Measurements from ENCODE around the gene KDM4B. TPM values are rescaled to one million over a fixed set of nuclear protein-coding genes. Genes with fewer than 3 reads are reported as not detected.

The KDM4B gene
- total and polyA plus RNA-seq, 9 of the 15 experiments (the other 6 are each of a cell fraction or from before 2014, with no cell fraction given): 0.21 to 29.9 (median 7.3) TPM

DNA sequence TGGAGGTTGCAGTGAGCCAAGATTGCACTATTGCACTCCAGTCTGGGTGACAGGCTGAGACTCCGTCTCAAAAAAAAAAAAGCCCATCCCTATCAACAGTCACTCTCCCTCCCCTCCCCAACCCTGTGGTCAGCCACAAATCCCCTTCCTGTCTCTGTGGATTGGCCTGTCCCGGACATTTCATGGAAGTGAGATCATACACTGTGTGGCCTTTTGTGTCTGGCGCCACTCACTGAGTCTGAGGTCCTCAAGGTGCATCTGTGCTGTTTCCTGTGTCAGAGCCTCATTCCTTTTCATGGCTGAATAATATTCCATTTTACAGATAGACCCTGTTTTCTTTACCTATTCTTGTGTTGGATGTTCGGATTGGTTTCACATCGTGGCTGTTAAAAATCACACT, 222.2 kb downstream of the KDM4B start (continued):
- no peak for TF ChIP-seq POLR2AphosphoS2 (IDR thresholded peaks at IDR 0.05; ENCODE audit: low read length)
- TF ChIP-seq ZNF445 (CRISPR knock-in tag; IDR thresholded peaks at IDR 0.05; ENCODE audit: low read depth): no peak
- TF ChIP-seq NEUROD1 (IDR thresholded peaks at IDR 0.05; ENCODE audit: borderline replicate concordance, low read depth, low read length, partially characterized antibody): no peak
- no peak for TF ChIP-seq CCNT2 (IDR thresholded peaks at IDR 0.05; ENCODE audit: borderline replicate concordance, extremely low read depth, insufficient read length, low read depth, low read length)
- TF ChIP-seq ZNF134 (CRISPR knock-in tag; conservative IDR thresholded peaks at IDR 0.05): no peak
- no peak for TF ChIP-seq BHLHE40 (IDR thresholded peaks at IDR 0.05; ENCODE audit: low read length)
- TF ChIP-seq, protein P1, sequence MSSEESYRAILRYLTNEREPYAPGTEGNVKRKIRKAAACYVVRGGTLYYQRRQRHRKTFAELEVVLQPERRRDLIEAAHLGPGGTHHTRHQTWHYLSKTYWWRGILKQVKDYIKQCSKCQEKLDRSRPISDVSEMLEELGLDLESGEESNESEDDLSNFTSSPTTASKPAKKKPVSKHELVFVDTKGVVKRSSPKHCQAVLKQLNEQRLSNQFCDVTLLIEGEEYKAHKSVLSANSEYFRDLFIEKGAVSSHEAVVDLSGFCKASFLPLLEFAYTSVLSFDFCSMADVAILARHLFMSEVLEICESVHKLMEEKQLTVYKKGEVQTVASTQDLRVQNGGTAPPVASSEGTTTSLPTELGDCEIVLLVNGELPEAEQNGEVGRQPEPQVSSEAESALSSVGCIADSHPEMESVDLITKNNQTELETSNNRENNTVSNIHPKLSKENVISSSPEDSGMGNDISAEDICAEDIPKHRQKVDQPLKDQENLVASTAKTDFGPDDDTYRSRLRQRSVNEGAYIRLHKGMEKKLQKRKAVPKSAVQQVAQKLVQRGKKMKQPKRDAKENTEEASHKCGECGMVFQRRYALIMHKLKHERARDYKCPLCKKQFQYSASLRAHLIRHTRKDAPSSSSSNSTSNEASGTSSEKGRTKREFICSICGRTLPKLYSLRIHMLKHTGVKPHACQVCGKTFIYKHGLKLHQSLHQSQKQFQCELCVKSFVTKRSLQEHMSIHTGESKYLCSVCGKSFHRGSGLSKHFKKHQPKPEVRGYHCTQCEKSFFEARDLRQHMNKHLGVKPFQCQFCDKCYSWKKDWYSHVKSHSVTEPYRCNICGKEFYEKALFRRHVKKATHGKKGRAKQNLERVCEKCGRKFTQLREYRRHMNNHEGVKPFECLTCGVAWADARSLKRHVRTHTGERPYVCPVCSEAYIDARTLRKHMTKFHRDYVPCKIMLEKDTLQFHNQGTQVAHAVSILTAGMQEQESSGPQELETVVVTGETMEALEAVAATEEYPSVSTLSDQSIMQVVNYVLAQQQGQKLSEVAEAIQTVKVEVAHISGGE (CRISPR knock-in tag; IDR thresholded peaks at IDR 0.05): no peak
- TF ChIP-seq, protein P2, sequence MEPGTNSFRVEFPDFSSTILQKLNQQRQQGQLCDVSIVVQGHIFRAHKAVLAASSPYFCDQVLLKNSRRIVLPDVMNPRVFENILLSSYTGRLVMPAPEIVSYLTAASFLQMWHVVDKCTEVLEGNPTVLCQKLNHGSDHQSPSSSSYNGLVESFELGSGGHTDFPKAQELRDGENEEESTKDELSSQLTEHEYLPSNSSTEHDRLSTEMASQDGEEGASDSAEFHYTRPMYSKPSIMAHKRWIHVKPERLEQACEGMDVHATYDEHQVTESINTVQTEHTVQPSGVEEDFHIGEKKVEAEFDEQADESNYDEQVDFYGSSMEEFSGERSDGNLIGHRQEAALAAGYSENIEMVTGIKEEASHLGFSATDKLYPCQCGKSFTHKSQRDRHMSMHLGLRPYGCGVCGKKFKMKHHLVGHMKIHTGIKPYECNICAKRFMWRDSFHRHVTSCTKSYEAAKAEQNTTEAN (CRISPR knock-in tag; IDR thresholded peaks at IDR 0.05): no peak
- TF ChIP-seq RBM25 (IDR thresholded peaks at IDR 0.05; ENCODE audit: low read depth, low read length, severe bottlenecking): peak; percentile 69
- no peak for TF ChIP-seq MCM3 (IDR thresholded peaks at IDR 0.05)
- TF ChIP-seq ZNF212 (CRISPR knock-in tag; IDR thresholded peaks at IDR 0.05): no peak
- no peak for TF ChIP-seq YBX1 (IDR thresholded peaks at IDR 0.05)
- TF ChIP-seq DDX20 (tag; IDR thresholded peaks at IDR 0.05; ENCODE audit: low read depth): no peak
- TF ChIP-seq FOXA3 (CRISPR knock-in tag; conservative IDR thresholded peaks at IDR 0.05 in 1 of 2, IDR thresholded peaks at IDR 0.05 in 1 of 2): no peak
- no peak for TF ChIP-seq U2AF1 (optimal IDR thresholded peaks at IDR 0.05; ENCODE audit: low read depth, low read length)
- peak; percentile 99 for TF ChIP-seq ZNF146 (CRISPR knock-in tag; IDR thresholded peaks at IDR 0.05; ENCODE audit: unreplicated experiment)
- TF ChIP-seq RBFOX2 (IDR thresholded peaks at IDR 0.05; ENCODE audit: low read depth, low read length): no peak
- TF ChIP-seq, protein P3, sequence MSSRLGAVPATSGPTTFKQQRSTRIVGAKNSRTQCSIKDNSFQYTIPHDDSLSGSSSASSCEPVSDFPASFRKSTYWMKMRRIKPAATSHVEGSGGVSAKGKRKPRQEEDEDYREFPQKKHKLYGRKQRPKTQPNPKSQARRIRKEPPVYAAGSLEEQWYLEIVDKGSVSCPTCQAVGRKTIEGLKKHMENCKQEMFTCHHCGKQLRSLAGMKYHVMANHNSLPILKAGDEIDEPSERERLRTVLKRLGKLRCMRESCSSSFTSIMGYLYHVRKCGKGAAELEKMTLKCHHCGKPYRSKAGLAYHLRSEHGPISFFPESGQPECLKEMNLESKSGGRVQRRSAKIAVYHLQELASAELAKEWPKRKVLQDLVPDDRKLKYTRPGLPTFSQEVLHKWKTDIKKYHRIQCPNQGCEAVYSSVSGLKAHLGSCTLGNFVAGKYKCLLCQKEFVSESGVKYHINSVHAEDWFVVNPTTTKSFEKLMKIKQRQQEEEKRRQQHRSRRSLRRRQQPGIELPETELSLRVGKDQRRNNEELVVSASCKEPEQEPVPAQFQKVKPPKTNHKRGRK (tag; IDR thresholded peaks at IDR 0.05): no peak
- no peak for TF ChIP-seq SMC3 (conservative IDR thresholded peaks at IDR 0.05; ENCODE audit: insufficient read depth, low read depth, low read length)
- no peak for TF ChIP-seq ZBED1 (IDR thresholded peaks at IDR 0.05)
- no peak for TF ChIP-seq STAT5A (IDR thresholded peaks at IDR 0.05; ENCODE audit: borderline replicate concordance, low read length)
